OCI-LY3 (cell line): Measurements from ENCODE around the gene SH3BGRL3.
A peak's percentile ranks its signal among the peaks of the same experiment; 100 is the strongest.

Experiments
- H2AFZ ChIP-seq: fragments of 200-600, 300-600 bp; shearing (Covaris generic); 2 replicates; pipeline ENCODE4 v1.6.0; 2014; ENCODE audit warnings: antibody characterized with exemption, low read depth, low read length
- H3K27ac ChIP-seq: fragments of 200-600, 300-600 bp; sonication (generic); 2 replicates; pipeline ENCODE4 v1.5.1; 2014; ENCODE audit warnings: mild to moderate bottlenecking, low read length, moderate library complexity, mixed read lengths
- H3K27me3 ChIP-seq: fragments of 200-600, 300-600 bp; sonication (generic); 2 replicates; pipeline ENCODE4 v1.6.1; 2014; ENCODE audit warnings: low read depth, low read length, mixed read lengths
- H3K36me3 ChIP-seq: fragments of 200-600, 300-600 bp; sonication (generic); replicated peaks from 2 replicates; pipeline ENCODE3; 2014; ENCODE audit warnings: low read depth, low read length, mixed read lengths
- H3K4me1 ChIP-seq: fragments of 300-600, 200-600 bp; sonication (generic); 2 replicates; pipeline ENCODE4 v1.6.1; 2014; ENCODE audit warnings: low read length, mixed read lengths
- H3K4me2 ChIP-seq: fragments of 200-600, 300-600 bp; sonication (generic); 2 replicates; pipeline ENCODE4 v1.6.1; 2014; ENCODE audit warnings: low read length, mixed read lengths
- H3K4me3 ChIP-seq: fragments of 300-600, 200-600 bp; sonication (generic); 2 replicates; pipeline ENCODE4 v1.5.1; 2014; ENCODE audit warnings: antibody characterized with exemption, mild to moderate bottlenecking, low read length, moderate library complexity
- H3K79me2 ChIP-seq: fragments of 300-600, 200-600 bp; shearing (Covaris generic); 2 replicates; pipeline ENCODE4 v1.6.1; 2014; ENCODE audit warnings: mild to moderate bottlenecking, low read length, mixed read lengths
- H3K9ac ChIP-seq: fragments of 300-600, 200-600 bp; shearing (Covaris generic); 2 replicates; pipeline ENCODE4 v1.6.0; 2014; ENCODE audit warnings: mild to moderate bottlenecking, low read length, moderate library complexity
- H3K9me3 ChIP-seq: fragments of 200-600, 300-600 bp; shearing (Covaris generic); 2 replicates; pipeline ENCODE4 v1.6.1; 2014; ENCODE audit warnings: low read length, mixed read lengths; ENCODE audit not compliant: insufficient read depth
- H4K20me1 ChIP-seq: fragments of 200-600, 300-600 bp; sonication (generic); 2 replicates; pipeline ENCODE4 v1.6.1; 2016; ENCODE audit warnings: low read length, mixed read lengths; ENCODE audit not compliant: insufficient read depth
- CTCF ChIP-seq: fragments of 200-600, 300-600 bp; sonication (generic); IDR thresholded peaks from 2 replicates; pipeline ENCODE4 v1.5.1; 2014; ENCODE audit warnings: antibody characterized with exemption, low read length, low read depth
- EZH2phosphoT487 ChIP-seq: fragments of 200-600 bp; shearing (Covaris generic); IDR thresholded peaks from 2 replicates; pipeline ENCODE4 v1.6.1; 2018; ENCODE audit warnings: antibody characterized with exemption, mixed run types, low read depth

The SH3BGRL3 gene

DNA sequence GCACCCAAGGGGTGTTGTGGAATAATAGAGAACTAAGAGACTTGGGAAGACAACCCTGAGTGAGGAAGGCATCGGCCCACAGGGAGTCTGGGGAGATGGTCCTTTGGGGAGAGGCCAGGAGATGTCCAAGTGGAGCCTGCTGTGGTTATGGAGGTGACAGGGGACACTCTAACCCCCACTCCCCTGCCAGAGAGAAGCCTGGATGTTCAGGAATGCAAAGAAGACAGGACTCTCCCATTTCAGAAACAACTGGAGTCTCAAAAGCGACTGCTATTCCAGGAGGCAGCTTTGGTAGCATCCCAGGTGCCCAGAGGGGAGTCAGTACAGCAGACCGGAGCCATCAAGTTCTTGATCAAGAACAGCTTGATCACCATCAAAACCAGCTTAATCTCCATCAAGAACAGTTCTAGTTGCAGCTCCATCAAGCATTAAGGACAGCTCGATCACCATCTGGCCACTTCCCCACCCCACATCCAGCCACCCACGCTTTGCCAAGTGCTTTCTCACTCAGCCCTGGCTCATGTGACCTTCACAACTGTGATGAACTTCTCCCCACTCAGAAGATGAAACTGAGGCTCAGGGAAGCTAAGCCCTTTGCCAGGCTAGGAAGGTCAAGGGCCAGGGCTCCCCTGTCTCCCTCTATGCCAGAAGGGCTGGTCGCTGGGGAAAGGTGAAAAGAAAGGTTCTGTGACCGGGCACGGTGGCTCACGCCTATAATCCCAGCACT, 38.6 kb downstream of the SH3BGRL3 start:
- TF ChIP-seq CTCF: no peak
- no peak for TF ChIP-seq EZH2phosphoT487
- no peak overlapping the region for H3K4me3 ChIP-seq
- H3K4me2 ChIP-seq: peak overlapping the region; percentile 49
- H2AFZ ChIP-seq: no peak overlapping the region
- no peaks in the 10 kb centered on the region for H3K9me3 ChIP-seq
- H3K36me3 ChIP-seq: no peaks in the 10 kb centered on the region
- H3K79me2 ChIP-seq: no peaks in the 10 kb centered on the region
- peaks cover 46% of the 10 kb centered on the region for H3K4me1 ChIP-seq
- no peaks in the 10 kb centered on the region for H4K20me1 ChIP-seq
- H3K9ac ChIP-seq: no peak overlapping the region
- no peak overlapping the region for H3K27ac ChIP-seq
- H3K27me3 ChIP-seq: no peaks in the 10 kb centered on the region

DNA sequence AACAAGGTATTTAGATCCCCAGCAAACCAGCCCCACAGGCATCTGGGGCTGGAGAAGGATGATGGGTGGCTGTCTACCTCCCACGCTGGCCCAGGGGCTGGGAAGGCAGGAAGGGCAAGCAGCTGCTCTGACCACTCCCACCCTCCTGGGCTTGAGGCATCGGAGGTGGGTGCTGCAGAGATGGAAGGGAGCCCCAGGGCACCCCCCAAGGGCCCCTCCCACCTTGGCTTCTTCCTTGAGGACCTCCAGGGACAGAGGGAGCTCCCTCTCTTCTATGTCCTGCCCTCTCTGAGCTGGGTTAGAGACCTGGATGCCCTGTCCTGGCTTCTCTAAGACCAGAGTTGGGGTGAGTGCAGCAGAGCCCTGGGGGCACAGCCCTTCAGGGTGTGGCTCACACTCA, 41.0 kb downstream of the SH3BGRL3 start:
- Histone ChIP-seq H3K4me2 (peak overlapping the region; percentile 62), H4K20me1 (no peaks in the 10 kb centered on the region), H3K4me1 (peaks cover 36% of the 10 kb centered on the region), H3K4me3 (no peak overlapping the region), H3K27me3 (no peaks in the 10 kb centered on the region), H3K9me3 (no peaks in the 10 kb centered on the region), H3K36me3 (no peaks in the 10 kb centered on the region), H3K9ac (no peak overlapping the region), H2AFZ (no peak overlapping the region), H3K27ac (no peak overlapping the region), H3K79me2 (no peaks in the 10 kb centered on the region)
- TF ChIP-seq EZH2phosphoT487 (no peak), CTCF (no peak)

- Histone ChIP-seq H2AFZ (peak overlapping the region; percentile 85), H3K9ac (peak overlapping the region; percentile 32; the same call in 1 of the 2 replicates), H3K36me3 (no peaks in the 10 kb centered on the region), H4K20me1 (no peaks in the 10 kb centered on the region), H3K4me2 (peak overlapping the region; percentile 62), H3K4me3 (peak overlapping the region; percentile 54), H3K9me3 (no peaks in the 10 kb centered on the region), H3K27me3 (no peaks in the 10 kb centered on the region), H3K27ac (no peak overlapping the region), H3K79me2 (no peaks in the 10 kb centered on the region), H3K4me1 (peaks cover 30% of the 10 kb centered on the region)
- TF ChIP-seq EZH2phosphoT487 (no peak), CTCF (peak; percentile 74)
These were observed 41.6 kb downstream of the SH3BGRL3 start for GRCh38 chr1:26321315-26322041.

GRCh38 chr1:26322042-26322331, 42.1 kb downstream of the SH3BGRL3 start:
- H3K9me3 ChIP-seq: no peaks in the 10 kb centered on the region
- H3K9ac ChIP-seq: peak overlapping the region; percentile 32; the same call in 1 of the 2 replicates
- H3K27ac ChIP-seq: no peak overlapping the region
- peak overlapping the region; percentile 85 for H2AFZ ChIP-seq
- TF ChIP-seq CTCF (no peak), EZH2phosphoT487 (no peak)
- H3K27me3 ChIP-seq: no peaks in the 10 kb centered on the region
- H3K4me3 ChIP-seq: no peak overlapping the region
- peak overlapping the region; percentile 62 for H3K4me2 ChIP-seq
- no peaks in the 10 kb centered on the region for H3K36me3 ChIP-seq
- H3K4me1 ChIP-seq: peaks cover 25% of the 10 kb centered on the region
- no peaks in the 10 kb centered on the region for H4K20me1 ChIP-seq
- H3K79me2 ChIP-seq: no peaks in the 10 kb centered on the region
